H9 (cell line): ENCODE measurements around the gene MRPS15. TPM values are rescaled to one million over a fixed set of nuclear protein-coding genes. Genes with fewer than 3 reads are reported as not detected.

Source experiments
- DNase-seq: peaks from one replicate; pipeline ENCODE4 v3.0.0-alpha.2; 2017
- H2AFZ ChIP-seq: one replicate; pipeline ENCODE4 v1.6.1; 2013; ENCODE audit warnings: mild to moderate bottlenecking, low read length, control low read depth, moderate library complexity
- H2AK5ac ChIP-seq: 2 replicates; pipeline ENCODE4 v1.6.1; 2013; ENCODE audit warnings: low read length, control low read depth, mixed read lengths; ENCODE audit not compliant: insufficient read length
- H2BK120ac ChIP-seq: one replicate; pipeline ENCODE4 v1.6.1; 2013; ENCODE audit warnings: low read depth, mild to moderate bottlenecking, low read length, control low read depth, inconsistent platforms; ENCODE audit not compliant: poor library complexity, severe bottlenecking
- H2BK12ac ChIP-seq: 2 replicates; pipeline ENCODE4 v1.6.1; 2013; ENCODE audit warnings: low read length, control low read depth, mixed read lengths, low read depth; ENCODE audit not compliant: insufficient read length
- H2BK15ac ChIP-seq: 2 replicates; pipeline ENCODE4 v1.6.1; 2013; ENCODE audit warnings: low read depth, low read length, control low read depth
- H2BK20ac ChIP-seq: one replicate; pipeline ENCODE4 v1.6.1; 2013; ENCODE audit warnings: low read depth, mild to moderate bottlenecking, low read length, control low read depth, inconsistent platforms; ENCODE audit not compliant: poor library complexity, severe bottlenecking
- H2BK5ac ChIP-seq: 2 replicates; pipeline ENCODE4 v1.6.1; 2013; ENCODE audit warnings: low read length, control low read depth, mixed read lengths; ENCODE audit not compliant: insufficient read length
- H3K14ac ChIP-seq: 2 replicates; pipeline ENCODE4 v1.6.1; 2013; ENCODE audit warnings: low read length, control low read depth; ENCODE audit not compliant: insufficient read depth
- H3K18ac ChIP-seq: 2 replicates; pipeline ENCODE4 v1.6.1; 2013; ENCODE audit warnings: low read depth, mild to moderate bottlenecking, mixed read lengths, low read length, control low read depth; ENCODE audit not compliant: insufficient read length
- H3K23ac ChIP-seq: 2 replicates; pipeline ENCODE4 v1.6.1; 2013; ENCODE audit warnings: low read length, control low read depth, mixed read lengths, low read depth; ENCODE audit not compliant: insufficient read length
- H3K23me2 ChIP-seq: 2 replicates; pipeline ENCODE4 v1.6.1; 2013; ENCODE audit warnings: low read depth, mild to moderate bottlenecking, mixed read lengths, low read length, control low read depth; ENCODE audit not compliant: insufficient read length, poor library complexity, severe bottlenecking
- H3K27ac ChIP-seq: 2 replicates; pipeline ENCODE4 v1.5.1; 2013; ENCODE audit warnings: low read length, control low read depth, mixed read lengths, low read depth; ENCODE audit not compliant: insufficient read length
- H3K27me3 ChIP-seq: 2 replicates; pipeline ENCODE4 v1.6.1; 2013; ENCODE audit warnings: low read length, control low read depth, inconsistent platforms; ENCODE audit not compliant: insufficient read depth
- H3K4ac ChIP-seq: 2 replicates; pipeline ENCODE4 v1.6.1; 2013; ENCODE audit warnings: low read depth, mild to moderate bottlenecking, control low read depth, inconsistent platforms, low read length, moderate library complexity
- H3K4me1 ChIP-seq: 2 replicates; pipeline ENCODE4 v1.6.1; 2013; ENCODE audit warnings: low read length, control low read depth, inconsistent platforms; ENCODE audit not compliant: insufficient read depth
- H3K4me2 ChIP-seq: 2 replicates; pipeline ENCODE4 v1.6.1; 2013; ENCODE audit warnings: low read length, control low read depth, mixed read lengths; ENCODE audit not compliant: insufficient read length, insufficient read depth
- H3K56ac ChIP-seq: 2 replicates; pipeline ENCODE4 v1.6.1; 2013; ENCODE audit warnings: low read depth, mild to moderate bottlenecking, mixed read lengths, low read length, control low read depth; ENCODE audit not compliant: insufficient read length
- H3K79me1 ChIP-seq: 2 replicates; pipeline ENCODE4 v1.6.1; 2013; ENCODE audit warnings: low read depth, mild to moderate bottlenecking, moderate library complexity, low read length, control low read depth, inconsistent platforms; ENCODE audit not compliant: insufficient read depth, poor library complexity, severe bottlenecking
- H3K79me2 ChIP-seq: 2 replicates; pipeline ENCODE4 v1.6.1; 2013; ENCODE audit warnings: low read length, control low read depth, inconsistent platforms; ENCODE audit not compliant: insufficient read depth
- H3K9ac ChIP-seq: 2 replicates; pipeline ENCODE4 v1.6.1; 2013; ENCODE audit warnings: low read length, control low read depth, mixed read lengths; ENCODE audit not compliant: insufficient read length; ENCODE audit errors: extremely low read depth
- H3K9me3 ChIP-seq: one replicate; pipeline ENCODE4 v1.6.1; 2013; ENCODE audit warnings: low read depth, low read length, inconsistent platforms; ENCODE audit not compliant: control insufficient read depth
- H3T11ph ChIP-seq: one replicate; pipeline ENCODE4 v1.6.1; 2013; ENCODE audit warnings: mild to moderate bottlenecking, low read length, control low read depth, inconsistent platforms
- H4K20me1 ChIP-seq: one replicate; pipeline ENCODE4 v1.6.1; 2013; ENCODE audit not compliant: control insufficient read depth, insufficient read length, insufficient read depth
- H4K5ac ChIP-seq: 2 replicates; pipeline ENCODE4 v1.6.1; 2013; ENCODE audit warnings: low read depth, mild to moderate bottlenecking, mixed read lengths, low read length, control low read depth; ENCODE audit not compliant: insufficient read length
- H4K8ac ChIP-seq: replicated peaks from 2 replicates; pipeline ENCODE4 v1.6.1; 2013; ENCODE audit warnings: low read length, control low read depth, mixed read lengths, low read depth; ENCODE audit not compliant: insufficient read length
- H4K91ac ChIP-seq: 2 replicates; pipeline ENCODE4 v1.6.1; 2013; ENCODE audit warnings: low read depth, mild to moderate bottlenecking, moderate library complexity, mixed read lengths, low read length, control low read depth; ENCODE audit not compliant: insufficient read length
- H3K27ac Mint-ChIP-seq, 3 experiments: 2 replicates in 2 of 3; 3 replicates in 1 of 3; pipeline ENCODE4 v1.8.0; 2020 to 2021; ENCODE audit warnings: mixed read lengths in 3 of 3, mild to moderate bottlenecking in 1 of 3, moderate library complexity in 1 of 3
- H3K27me3 Mint-ChIP-seq: 2 replicates; pipeline ENCODE4 v1.8.0; 2021; ENCODE audit warnings: low read depth, mild to moderate bottlenecking, moderate library complexity, mixed read lengths
- H3K36me3 Mint-ChIP-seq, 3 experiments: 2 replicates in 2 of 3; 3 replicates in 1 of 3; pipeline ENCODE4 v1.8.0; 2020 to 2021; ENCODE audit warnings: low read depth in 3 of 3, mixed read lengths in 3 of 3; ENCODE audit not compliant: insufficient read depth in 1 of 3
- H3K4me1 Mint-ChIP-seq, 2 experiments: 2 replicates each; pipeline ENCODE4 v1.8.0; 2020; ENCODE audit warnings: mixed read lengths in 2 of 2
- H3K4me3 Mint-ChIP-seq, 2 experiments: 2 replicates in 1 of 2; 3 replicates in 1 of 2; pipeline ENCODE4 v1.8.0; 2020 to 2021; ENCODE audit warnings: mild to moderate bottlenecking in 2 of 2, mixed read lengths in 2 of 2, moderate library complexity in 1 of 2
- H3K9me3 Mint-ChIP-seq, 2 experiments: 2 replicates in 1 of 2; 3 replicates in 1 of 2; pipeline ENCODE4 v1.8.0; 2020; ENCODE audit warnings: mild to moderate bottlenecking in 2 of 2, mixed read lengths in 2 of 2, moderate library complexity in 1 of 2
- CTCF ChIP-seq: fragments of 200-600 bp; sonication (generic); conservative IDR thresholded peaks from 3 replicates; pipeline ENCODE4 v1.8.0; 2021; ENCODE audit warnings: antibody characterized with exemption, mild to moderate bottlenecking
- WGBS: extraction: QIAGEN DNeasy Blood & Tissue Kit; methylation state at CpG from one replicate; pipeline ENCODE4 v1.1.7; 2013; ENCODE audit warnings: missing lambda C conversion rate, low lambda C conversion rate, mixed read lengths; ENCODE audit not compliant: insufficient read length; ENCODE audit errors: extremely low coverage; 5-methylcytosine and 5-hydroxymethylcytosine counted together
- total RNA-seq: library from RNA; stranded (reverse); gene quantifications from 2 replicates; pipeline ENCODE4 v1.2.1, GENCODE V29; 2021

Gene MRPS15
- total RNA-seq, 1 experiment from 2014 or later = 111 TPM

GRCh38 chr1:36408479-36408878 is 55.7 kb downstream of the MRPS15 start:
- peaks cover 5 to 9% of the 10 kb centered on the region in 2 experiments for H3K4me1 Mint-ChIP-seq
- Histone ChIP-seq H3K14ac (no peak overlapping the region), H2AK5ac (no peak overlapping the region), H3K4ac (no peak overlapping the region), H2BK20ac (no peak overlapping the region), H3K4me2 (no peak overlapping the region), H3K9me3 (no peaks in the 10 kb centered on the region), H3K79me2 (no peaks in the 10 kb centered on the region), H3K56ac (no peak overlapping the region), H3T11ph (no peak overlapping the region), H3K27me3 (no peaks in the 10 kb centered on the region), H4K8ac (no peak overlapping the region), H3K79me1 (no peaks in the 10 kb centered on the region), H3K4me1 (no peaks in the 10 kb centered on the region), H4K5ac (no peak overlapping the region), H2BK120ac (no peak overlapping the region), H2BK12ac (no peak overlapping the region), H4K91ac (no peak overlapping the region), H3K23me2 (no peaks in the 10 kb centered on the region), H3K18ac (no peak overlapping the region), H3K9ac (no peak overlapping the region), H2BK15ac (no peak overlapping the region), H2BK5ac (no peak overlapping the region), H3K23ac (no peak overlapping the region), H4K20me1 (no peaks in the 10 kb centered on the region), H3K27ac (no peak overlapping the region), H2AFZ (no peak overlapping the region)
- no peaks in the 10 kb centered on the region; the same call in 1 of the 2 replicates for H3K27me3 Mint-ChIP-seq
- TF ChIP-seq CTCF = no peak
- H3K36me3 Mint-ChIP-seq = peaks cover 4 to 20% (median 20%) of the 10 kb centered on the region in 3 experiments; a peak in 6 of 7 replicates
- no peak for DNase-seq
- WGBS = no CpG with 5 or more reads among the region's 2 CpGs
- no peaks in the 10 kb centered on the region for H3K9me3 Mint-ChIP-seq
- H3K4me3 Mint-ChIP-seq = no peak overlapping the region
- H3K27ac Mint-ChIP-seq = no peak overlapping the region
